GM12892 (cell line): ENCODE measurements around the gene CD40.

ENCODE experiments used
- DNase-seq: peaks from one replicate; pipeline ENCODE4 v3.0.0; 2011; ENCODE audit not compliant: insufficient read length
- FAIRE-seq: peaks from 2 replicates; lab custom pipeline; 2011; peaks lifted over from hg19 to GRCh38; lab: Jason Lieb, UNC
- POLR2A ChIP-seq: IDR thresholded peaks from 2 replicates; pipeline ENCODE4 v1.6.1; 2011; ENCODE audit warnings: low read depth, low read length, control low read depth
- POLR2AphosphoS5 ChIP-seq: IDR thresholded peaks from 2 replicates; pipeline ENCODE4 v1.6.1; 2011; ENCODE audit warnings: low read depth, low read length, control low read depth
- TAF1 ChIP-seq: IDR thresholded peaks from 2 replicates; pipeline ENCODE4 v1.6.1; 2011; ENCODE audit warnings: low read depth, mild to moderate bottlenecking, control low read depth, low read length, borderline replicate concordance

The CD40 gene

DNA sequence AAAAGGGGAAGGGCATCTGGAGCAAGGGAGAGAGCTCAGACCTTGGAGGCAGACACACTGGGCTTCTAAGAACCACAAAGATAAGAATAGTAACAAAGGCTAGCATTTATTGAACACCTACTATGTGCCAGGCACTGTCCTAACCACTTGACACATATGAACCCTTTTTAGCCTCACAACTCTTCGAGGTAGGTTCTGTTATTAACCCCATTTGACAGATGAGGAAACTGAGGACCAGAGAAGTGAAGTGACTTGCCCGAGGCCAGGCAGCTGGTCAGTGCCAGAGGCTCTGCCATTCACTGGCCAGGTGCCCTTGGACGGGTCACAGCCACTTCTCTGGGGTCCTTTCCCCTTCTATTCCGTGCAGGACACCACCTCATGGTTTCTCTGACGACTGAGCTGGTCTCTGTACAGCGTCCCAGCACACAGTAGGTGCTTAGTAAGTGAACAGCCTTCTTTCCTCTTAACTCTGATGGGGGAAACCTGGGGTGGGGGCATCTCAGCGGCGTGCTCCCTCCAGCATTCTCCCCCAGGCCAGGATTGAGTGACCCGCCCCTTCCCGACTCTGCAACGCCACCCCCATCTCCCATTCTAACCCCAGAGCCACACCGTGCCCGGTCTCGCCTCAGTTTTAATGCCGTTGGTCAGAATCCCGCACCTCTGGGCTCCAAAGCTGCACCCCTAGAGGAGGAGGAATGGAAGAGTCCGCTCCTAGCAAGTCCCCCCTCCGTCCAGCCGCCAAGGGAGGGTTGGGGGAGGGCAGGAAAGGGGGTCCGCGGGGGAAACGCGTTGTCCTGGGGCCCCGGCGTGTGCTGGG, 55.7 kb downstream of the CD40 start:
- DNase-seq (no peak), FAIRE-seq (no peak)
- TF ChIP-seq POLR2A (no peak), POLR2AphosphoS5 (no peak), TAF1 (no peak)

DNA sequence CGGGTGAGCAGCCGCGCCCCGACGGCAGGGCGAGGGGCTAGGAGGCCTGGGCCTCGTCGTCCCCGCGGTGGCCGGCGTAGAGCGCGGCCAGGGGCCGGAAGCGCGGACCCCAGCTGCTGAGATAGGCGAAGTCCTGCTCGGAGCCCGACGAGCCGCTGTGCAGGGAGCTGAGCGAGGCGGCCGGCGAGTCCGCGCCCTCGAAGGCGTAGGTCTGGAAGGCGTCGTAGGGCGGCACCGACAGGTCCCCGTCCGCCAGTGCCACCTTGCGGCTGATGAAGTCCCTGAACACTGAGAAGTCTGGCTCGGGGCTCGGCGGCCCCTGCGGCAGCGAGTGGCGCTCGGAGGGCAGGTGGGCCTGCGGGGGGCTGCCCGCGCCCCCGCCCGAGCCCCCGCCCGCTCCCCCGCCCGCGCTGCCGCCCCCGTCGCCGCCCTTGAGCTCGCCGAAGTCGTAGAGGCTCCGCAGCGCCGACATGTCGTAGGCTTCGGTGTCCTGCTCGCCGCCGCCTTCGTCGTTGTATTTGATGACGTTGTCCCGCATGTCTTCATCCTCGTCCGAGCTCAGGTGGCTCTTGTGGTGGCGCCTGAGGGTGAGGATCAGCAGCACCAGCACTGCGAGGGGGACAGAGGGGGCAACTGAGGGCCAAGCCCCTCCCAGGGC, 56.5 kb downstream of the CD40 start:
- DNase-seq: peak; percentile 87
- FAIRE-seq: peak; percentile 62
- TF ChIP-seq POLR2A: no peak
- TF ChIP-seq TAF1: no peak
- no peak for TF ChIP-seq POLR2AphosphoS5

DNA sequence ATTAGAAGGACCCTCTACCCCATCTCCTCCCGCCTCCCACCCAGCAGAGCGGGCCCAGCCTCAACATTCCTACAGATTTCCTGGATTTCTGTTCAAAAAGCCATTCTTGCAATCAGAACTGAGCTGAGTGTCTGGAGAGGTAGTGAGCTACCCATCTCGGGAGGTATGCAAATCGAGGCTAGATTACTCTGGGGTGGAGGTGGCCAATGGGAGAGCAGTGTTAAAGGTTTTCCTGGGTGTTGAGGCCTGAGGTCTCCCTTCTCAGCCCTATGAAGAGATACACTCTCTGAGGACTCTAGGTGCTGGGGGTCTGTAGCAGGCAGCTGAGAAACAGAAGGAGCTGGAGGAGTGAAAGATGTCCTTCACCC, 57.0 kb downstream of the CD40 start:
- no peak for TF ChIP-seq POLR2A
- no peak for TF ChIP-seq TAF1
- TF ChIP-seq POLR2AphosphoS5: no peak
- FAIRE-seq (no peak), DNase-seq (no peak)

DNA sequence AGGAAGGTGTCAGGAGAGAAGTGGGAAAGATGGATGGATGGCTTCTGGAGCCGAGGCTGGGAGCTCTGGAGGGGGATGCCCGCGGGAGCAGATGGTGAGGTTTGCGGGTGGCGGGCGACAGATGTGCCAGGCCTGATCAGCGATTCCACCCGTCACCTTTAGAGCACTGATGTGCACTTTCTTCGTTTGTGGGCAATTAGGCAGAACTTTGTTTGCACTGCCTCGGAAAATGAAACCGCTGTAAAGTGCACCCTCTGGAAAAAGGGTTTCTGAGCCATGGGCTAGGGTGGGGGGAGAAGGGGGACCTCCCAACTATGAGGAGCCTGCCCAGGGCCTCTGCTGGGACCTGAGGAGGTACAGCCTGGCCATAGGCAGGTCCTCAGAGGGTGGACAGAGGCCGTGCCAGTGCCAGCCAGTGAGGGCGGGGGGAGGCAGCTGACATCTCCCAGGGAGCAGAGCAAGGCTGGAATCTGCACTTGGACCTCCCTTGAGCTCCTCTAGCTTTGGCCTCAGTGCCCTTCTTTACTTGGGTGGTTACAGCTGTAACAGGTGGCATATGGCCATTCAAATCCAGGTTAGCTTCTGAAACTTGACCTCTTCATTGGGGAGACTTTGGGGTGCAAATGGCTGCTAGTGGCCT, 58.7 kb downstream of the CD40 start:
- TF ChIP-seq POLR2AphosphoS5: no peak
- no peak for TF ChIP-seq TAF1
- TF ChIP-seq POLR2A: no peak
- FAIRE-seq: no peak
- no peak for DNase-seq

DNA sequence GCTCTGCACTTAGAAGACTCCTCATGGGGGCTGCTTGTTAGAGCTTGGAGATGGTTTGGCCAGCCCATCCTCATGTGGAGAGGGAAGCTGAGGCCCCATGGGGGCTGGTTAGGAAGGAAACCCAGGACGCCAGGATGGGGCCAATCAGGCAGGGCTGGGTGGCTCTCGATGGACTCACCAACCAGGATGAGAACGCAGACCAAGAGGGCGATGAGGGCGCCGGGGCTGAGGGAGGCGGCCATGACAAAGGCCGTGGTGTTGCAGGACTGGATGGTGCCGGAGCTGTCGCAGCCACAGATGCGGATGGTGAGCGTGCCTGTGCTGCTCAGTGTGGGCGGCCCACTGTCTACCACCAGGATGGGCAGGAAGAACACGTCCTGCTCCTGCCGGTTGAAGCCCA, 59.7 kb downstream of the CD40 start:
- FAIRE-seq (no peak), DNase-seq (no peak)
- no peak for TF ChIP-seq TAF1
- no peak for TF ChIP-seq POLR2A
- TF ChIP-seq POLR2AphosphoS5: no peak

DNA sequence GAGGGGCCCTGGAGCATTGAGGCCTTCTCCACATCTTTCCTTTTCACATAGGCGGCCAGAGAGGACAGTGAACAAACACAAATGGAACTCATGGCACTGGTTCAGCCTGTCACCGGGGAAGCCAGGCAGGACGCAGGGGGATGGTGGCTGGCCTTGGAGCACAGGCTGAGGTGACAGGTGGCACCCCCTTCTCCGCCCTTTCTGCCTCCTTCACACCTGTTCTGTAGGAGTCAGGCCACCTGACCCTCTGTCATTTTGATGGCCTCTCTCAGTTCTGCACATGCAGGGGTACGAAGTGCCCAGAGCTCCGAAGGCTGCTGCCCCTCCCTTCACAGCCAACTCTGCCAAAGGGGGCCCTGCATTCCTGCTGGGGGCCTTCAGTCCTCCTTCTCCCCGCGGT, 60.8 kb downstream of the CD40 start:
- no peak for FAIRE-seq
- TF ChIP-seq POLR2AphosphoS5 (no peak), TAF1 (no peak), POLR2A (no peak)
- DNase-seq: no peak
